HG03064 (cell line): Measurements from ENCODE around the gene GLIPR1L2.

Experiments used
- ATAC-seq: cut with Tn5 transposase; IDR thresholded peaks from one replicate; pipeline ENCODE4 v1.9.1; 2021; ENCODE audit warnings: low read depth; ENCODE audit not compliant: unreplicated experiment

GLIPR1L2 gene

DNA sequence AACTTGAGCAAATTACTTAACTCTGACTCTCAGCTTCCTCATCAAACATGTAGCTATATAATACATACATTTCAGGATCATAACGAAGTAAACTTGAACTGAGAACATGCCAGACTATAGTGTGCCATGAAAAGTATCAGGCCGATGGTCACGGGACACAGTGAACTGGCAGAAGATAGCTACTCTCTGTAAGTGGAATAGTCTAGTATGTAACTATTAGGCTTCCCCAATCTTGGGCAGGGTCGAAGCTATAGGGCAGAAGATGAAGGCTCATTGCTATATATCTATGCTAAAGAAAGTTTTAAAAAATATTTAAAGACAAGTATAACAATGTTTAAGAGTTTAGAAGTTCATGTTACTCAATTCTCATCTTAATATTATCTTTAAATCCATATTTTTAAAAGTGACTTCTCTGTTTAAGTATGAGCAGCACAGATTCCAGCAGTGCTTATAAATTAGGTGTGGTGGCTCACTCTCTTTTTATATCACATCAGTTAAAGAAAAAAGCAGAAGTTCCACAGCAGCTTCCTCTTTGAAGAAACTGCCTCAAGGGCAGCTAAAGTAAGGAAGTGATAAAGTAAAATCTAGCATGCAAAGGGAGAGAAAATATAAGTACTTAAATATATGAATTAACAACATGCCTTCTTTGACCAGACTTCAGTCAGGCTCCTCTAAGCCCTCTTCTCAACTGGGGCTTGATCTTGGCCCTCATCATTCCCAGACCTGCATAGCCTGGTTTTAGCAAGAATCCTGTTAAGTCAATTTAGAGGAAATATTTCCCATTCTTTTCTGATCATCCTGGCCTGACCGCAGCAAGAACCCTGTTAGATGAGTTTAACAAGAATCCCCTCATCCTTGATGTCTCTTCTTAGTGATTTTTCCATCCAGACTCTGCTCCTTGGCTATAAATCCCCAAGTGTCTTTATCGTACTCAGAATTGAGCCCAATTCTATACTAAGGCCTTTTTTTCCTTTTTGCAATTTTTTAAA, 81.3 kb downstream of the GLIPR1L2 start:
- ATAC-seq: no peak

GRCh38 chr12:75474116-75474515, 83.2 kb downstream of the GLIPR1L2 start:
- ATAC-seq: no peak

DNA sequence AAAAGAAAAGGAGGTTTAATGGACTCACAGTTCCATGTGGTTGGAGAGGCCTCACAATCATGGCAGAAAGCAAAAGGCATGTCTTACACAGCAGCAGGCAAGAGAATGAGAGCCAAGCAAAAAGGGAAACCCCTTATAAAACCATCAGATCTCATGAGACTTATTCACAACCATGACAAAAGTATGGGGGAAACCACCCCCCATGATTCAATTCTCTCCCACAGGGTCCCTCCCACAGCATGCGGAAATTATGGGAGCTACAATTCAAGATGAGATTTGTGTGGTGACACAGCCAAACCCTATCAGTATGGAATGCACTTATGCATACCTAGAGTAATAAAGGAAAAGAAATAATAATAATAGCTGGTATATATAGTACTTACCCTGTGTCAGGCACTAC, 85.2 kb downstream of the GLIPR1L2 start:
- no peak for ATAC-seq

GRCh38 chr12:75477137-75477536, 86.2 kb downstream of the GLIPR1L2 start:
- ATAC-seq: no peak

DNA sequence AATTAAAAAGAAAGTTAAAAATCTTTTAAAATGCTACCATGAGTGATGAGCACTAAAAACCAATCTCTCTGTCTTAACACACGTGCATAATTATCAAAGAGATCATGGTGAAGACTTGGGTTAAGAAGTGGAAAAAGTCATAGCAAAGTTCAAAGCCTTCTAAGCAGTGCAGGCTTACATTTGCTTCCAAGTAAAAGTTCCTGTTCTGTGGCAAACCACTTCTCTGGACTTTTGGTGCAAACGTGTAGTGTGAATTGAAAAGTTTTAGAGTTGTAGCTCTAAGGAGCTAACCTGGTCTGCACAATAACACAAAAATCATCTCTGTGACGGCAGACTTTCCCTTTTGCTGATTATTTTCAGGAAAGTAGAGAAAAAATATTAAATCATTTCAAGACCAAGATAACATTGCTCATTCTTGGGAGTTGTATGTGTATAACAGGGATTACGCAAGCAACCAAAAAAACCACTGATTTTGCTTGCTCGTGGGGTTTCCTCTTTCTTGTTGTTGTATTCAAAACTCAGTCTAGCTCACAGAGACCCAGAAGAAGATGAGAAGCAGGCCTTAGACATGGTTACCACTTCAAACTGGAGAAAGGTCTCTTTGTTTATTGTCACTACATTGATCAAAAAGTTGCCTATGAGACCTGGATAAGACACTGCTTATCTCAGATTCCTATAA, 87.4 kb downstream of the GLIPR1L2 start:
- no peak for ATAC-seq

DNA sequence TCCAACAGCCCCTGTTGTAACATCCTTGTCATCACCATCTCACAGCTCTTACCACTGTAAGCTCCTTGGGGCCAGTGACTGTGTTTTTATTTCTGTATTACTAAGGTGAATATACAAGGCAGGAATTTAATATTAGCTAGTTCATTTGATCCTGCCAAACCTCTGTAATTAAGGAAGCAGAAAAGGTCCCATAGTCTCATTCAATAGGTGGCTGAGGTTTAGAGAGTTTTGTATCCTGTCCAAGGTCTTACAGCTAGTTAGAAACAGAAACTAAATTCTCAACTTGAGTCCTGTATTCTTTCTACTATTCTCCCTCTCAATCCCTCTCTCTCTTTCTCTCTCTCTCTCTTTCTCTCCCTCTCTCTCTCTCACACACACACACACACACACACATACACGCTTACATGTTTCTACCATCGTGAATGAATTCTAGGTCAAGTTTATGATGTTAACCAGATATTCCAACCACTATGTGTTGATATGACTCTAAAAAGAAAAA, 89.1 kb downstream of the GLIPR1L2 start:
- ATAC-seq: peak; percentile 35

DNA sequence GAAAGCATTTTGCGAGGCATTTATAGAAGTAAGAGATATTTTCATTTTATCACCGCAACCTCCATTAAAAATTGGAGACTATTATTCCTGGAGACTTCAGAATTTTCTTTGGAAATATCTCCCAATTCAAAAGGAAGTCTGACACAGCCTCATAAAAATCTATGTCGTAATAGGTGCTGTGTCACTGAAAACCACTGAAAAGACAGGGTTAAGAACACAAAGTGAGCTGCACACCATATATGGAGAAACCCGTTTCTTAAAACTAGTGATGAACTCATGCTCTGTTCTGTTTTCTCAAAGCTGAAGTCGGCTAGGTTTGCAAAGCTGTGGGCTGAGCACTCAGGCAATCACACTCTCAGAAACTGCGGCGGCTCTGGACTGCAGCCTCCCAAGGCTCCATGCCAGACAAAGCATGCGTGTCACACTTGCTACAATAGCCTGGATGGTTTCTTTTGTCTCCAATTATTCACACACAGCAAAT, 89.6 kb downstream of the GLIPR1L2 start, which contains the start of gene GLIPR1:
Gene GLIPR1 (plus strand): TSS at position 287 of the 481 bp plus-strand sequence. CDS start 126 bp downstream, at position 413.
- ATAC-seq: peak; percentile 89

- peak; percentile 20 for ATAC-seq
Observed at GRCh38 chr12:75481013-75481705, 90.3 kb downstream of the GLIPR1L2 start.

GRCh38 chr12:75481774-75482173, 90.9 kb downstream of the GLIPR1L2 start:
- ATAC-seq: no peak
